Stimulated activated CD8-positive, alpha-beta memory T cell treated with anti-CD3 and anti-CD28 coated beads, Interleukin-2, amount 100 ng/mL, for 1 hour (primary cell): ENCODE results near the gene CTH.
"Not testable (repeated sequence)": the region's sequence is repeated elsewhere in the genome, so short reads cannot be mapped to it uniquely, and the experiment has no call there.

Experiments
- DNase-seq, 2 donors: peaks; one replicate each; pipeline ENCODE4 v3.0.0-alpha.2; 2020; ENCODE audit warnings: low read depth in 2 of 2

CTH gene

GRCh38 chr1:70409136-70409535, 1.9 kb upstream of the CTH start:
- DNase-seq, result no peak

GRCh38 chr1:70411360-70411844, 334 bp downstream of the CTH start:
- DNase-seq, result no peak

DNA sequence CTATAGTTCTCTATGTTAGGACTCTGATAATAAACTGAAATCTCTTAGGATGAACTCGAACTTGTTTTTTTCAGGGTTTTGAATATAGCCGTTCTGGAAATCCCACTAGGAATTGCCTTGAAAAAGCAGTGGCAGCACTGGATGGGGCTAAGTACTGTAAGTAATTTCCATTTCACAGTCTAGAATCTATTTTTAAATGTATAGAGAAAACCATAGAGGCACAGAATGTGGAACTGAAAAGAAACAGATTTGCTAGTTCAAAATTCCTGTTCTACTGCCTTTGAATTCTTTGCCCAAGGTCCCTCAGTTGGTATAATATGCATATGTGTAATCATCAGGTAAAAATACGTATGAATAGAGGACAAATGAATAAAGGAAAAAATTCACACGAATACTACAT, 4.8 kb downstream of the CTH start:
- no peak for DNase-seq

DNA sequence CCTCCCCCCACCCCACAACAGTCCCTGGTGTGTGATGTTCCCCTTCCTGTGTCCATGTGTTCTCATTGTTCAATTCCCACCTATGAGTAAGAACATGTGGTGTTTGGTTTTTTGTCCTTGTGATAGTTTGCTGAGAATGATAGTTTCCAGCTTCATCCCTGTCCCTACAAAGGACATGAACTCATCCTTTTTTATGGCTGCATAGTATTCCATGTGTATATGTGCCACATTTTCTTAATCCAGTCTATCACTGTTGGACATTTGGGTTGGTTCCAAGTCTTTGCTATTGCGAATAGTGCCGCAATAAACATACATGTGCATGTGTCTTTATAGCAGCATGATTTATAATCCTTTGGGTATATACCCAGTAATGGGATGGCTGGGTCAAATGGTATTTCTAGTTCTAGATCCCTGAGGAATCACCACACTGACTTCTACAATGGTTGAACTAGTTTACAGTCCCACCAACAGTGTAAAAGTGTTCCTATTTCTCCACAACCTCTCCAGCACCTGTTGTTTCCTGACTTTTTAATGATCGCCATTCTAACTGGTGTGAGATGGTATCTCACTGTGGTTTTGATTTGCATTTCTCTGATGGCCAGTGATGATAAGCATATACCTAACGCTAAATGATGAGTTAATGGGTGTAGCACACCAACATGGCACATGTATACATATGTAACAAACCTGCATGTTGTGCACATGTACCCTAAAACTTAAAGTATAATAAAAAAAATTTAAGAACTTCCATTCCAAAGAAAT, 8.1 kb downstream of the CTH start:
- DNase-seq, result not testable (repeated sequence)

GRCh38 chr1:70420320-70420719, 9.3 kb downstream of the CTH start:
- no peak for DNase-seq

DNA sequence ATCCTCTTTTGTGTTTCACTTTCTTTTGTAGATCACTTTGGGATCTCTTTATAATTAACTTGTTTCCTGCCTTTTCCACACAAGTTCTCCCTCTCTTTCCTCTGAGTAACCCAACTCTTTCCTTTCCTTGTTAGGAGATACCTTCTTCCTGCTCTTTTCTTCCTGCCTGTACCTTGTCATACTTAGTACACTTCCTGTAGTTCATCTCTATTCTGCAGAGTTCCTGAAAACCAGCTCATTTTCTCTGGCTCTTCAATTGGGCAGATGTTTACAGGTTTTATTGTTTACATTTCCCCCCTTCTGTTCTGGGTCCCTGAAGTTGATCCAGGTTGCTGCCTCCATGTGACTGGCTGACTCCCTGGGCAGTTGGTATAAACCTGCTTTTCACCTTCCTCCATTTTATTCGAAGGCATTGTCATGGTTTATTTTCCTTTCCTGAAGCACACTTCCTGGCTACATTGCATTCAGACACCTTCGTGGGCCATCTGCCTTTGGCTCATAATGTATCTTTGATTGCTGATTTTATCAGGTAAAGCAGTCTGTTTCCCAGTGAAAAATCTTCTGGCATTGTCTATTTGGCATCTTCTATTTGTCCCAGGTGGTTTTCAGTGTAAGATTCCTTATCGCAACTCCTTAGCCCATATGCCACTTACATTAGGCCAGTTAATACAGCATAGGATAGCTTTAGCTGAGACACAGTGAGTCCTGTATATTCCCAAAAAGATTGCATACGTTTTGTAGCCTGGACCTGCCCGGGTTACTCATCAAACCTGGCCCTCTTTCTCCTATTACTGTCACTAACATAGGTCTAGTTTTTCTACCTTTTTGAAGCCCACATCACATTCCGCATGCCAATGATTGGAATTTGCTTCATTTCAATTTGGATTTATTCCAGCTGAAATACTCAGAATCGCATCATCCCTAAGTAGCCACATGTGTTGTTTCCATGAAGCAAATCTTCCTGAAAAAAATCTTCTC, 15.4 kb downstream of the CTH start:
- no peak for DNase-seq

- no peak for DNase-seq
These were observed 16.9 kb downstream of the CTH start for GRCh38 chr1:70427976-70428375.

DNA sequence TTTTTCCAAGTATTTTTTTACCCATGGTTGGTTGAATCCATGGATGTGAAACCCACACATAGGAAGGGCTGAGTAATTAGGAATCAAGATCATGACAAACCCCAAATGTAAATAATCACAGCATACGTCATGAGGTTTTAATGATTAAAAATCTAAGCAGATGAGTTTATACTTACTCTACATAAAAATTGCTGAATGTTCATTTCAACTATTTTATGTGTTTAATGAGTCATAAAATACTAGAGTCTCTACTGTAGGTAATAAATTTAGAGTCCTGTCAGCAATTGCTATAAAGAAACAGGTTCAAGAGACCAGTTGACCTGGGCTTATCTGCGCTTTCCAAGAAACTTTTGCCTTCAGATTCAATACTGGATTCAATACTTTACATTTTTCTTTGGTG, 18.2 kb downstream of the CTH start:
- no peak for DNase-seq

GRCh38 chr1:70429757-70430156, 18.7 kb downstream of the CTH start:
- no peak for DNase-seq

GRCh38 chr1:70431317-70431716, 20.2 kb downstream of the CTH start:
- DNase-seq, result no peak

DNA sequence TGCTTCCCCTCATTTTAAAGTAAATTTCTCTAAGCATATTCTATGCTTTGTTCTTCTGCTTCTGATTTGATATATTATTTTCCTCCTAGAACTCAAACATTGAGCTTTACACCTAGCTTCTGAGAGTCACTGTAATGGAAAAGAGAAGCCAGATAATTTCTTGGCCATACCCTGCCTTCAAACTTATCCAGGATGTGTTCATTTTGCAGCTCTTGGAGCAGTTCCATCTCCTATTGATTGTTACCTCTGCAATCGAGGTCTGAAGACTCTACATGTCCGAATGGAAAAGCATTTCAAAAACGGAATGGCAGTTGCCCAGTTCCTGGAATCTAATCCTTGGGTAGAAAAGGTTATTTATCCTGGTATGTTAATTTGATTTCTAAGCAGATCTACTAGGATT, 20.8 kb downstream of the CTH start:
- no peak for DNase-seq

GRCh38 chr1:70434253-70434859, 23.3 kb downstream of the CTH start:
- no peak for DNase-seq

DNA sequence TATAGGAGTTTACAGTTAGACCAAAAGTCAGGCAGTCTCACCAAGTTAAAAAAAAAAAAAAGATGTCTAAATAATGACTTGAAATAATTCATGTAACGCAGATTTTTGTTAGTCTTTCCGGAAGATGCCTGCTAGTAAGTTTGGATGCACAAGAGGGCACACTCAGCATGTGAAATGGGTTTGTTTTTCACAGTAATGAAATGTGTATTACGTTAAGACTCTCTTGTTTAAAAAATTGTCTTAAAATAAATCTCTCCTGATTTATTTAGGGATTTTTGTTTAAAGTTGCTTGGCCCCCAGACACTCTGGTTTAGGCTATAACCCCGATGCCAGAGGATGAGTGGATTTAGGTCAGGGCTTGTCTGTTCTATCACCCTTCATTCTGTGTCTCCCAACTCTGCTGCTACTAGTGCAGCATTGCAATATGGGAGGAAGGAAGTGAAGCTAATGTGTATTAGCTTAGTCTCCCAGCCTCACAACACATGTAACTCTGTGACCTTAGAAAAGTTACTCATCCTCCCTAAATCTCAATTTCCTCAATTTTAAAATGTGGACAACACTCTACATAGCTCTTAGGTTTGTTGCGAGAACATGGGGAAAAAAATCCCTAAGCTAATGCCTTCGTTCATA, 25.7 kb downstream of the CTH start:
- no peak for DNase-seq

DNA sequence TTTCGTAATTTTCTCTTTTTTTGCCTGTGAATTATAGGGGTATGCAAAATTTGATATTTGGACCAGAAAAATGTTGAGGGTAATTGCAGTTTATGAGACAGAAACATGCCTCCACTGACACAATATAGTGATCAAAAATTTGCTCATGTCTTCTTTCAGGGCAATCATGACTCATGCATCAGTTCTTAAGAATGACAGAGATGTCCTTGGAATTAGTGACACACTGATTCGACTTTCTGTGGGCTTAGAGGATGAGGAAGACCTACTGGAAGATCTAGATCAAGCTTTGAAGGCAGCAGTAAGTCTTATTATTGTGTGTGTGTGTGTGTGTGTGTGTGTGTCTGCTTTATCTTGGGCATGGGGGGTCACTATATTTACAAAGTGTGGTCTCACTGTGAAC, 27.5 kb downstream of the CTH start:
- no peak for DNase-seq

- DNase-seq, result no peak
These were observed 29.7 kb downstream of the CTH start for GRCh38 chr1:70440642-70441391.

GRCh38 chr1:70441392-70442035, 30.4 kb downstream of the CTH start:
- DNase-seq, result no peak

DNA sequence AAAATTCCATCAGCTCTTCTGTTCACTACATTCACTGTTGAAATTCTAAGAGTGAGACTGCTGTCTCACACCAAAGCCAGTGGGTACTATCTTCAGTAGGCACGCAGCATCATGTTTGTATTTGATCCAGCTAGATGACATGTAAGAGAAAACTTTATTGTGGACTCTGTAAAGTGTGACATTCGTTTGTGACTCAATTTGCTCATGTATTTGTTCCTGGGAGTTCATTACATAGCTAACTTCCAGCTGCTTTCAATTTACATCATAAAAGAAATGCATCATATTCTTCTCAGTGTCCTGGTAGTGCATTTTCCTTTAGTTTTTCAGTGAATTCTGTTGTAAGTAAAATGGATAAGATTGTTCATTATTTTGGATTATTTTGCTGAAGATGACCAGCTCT, 31.4 kb downstream of the CTH start:
- no peak for DNase-seq

DNA sequence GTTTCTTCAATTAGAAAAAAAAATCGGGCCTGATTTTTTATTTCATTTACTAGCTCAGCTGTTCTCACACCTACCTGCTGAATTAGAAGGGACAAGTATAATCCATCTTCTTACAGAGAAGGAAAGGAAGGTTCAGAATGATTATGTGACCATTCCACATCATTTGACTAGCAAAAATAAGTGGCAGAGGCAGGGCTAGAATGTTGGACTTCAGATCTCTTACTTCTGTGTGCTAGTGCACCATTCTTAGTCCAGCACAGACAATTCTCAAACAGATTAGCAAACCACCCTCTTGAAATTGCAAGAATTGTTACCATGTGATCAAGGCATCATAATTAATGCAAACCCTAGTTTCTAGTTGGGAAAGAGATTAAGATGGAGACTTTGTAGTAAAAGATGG, 32.7 kb downstream of the CTH start:
- DNase-seq, result no peak

DNA sequence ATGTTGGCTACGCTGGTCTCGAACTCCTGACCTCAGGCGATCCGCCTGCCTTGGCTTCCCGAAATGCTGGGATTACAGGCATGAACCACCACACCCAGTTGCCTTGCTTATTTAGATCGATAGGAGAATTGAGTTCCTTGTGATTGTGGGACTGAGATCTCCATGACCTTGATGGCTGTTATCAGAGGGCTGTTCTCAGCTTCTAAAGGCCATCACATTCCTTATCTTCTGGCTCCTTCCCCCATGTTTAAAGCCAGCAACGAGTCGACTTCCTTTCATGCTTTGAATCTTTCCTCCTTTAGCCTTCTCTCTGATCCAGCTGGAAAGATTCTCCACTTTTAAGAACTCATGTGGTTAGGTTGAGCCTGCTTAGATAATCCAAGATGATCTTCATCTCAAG, 38.0 kb downstream of the CTH start:
- no peak for DNase-seq

GRCh38 chr1:70452164-70452939, 41.3 kb downstream of the CTH start:
- not testable (repeated sequence) for DNase-seq
